ENCODE measurements around the gene EXOC3L4. TPM values are rescaled to one million over a fixed set of nuclear protein-coding genes. Genes with fewer than 3 reads are reported as not detected.

Gene EXOC3L4
- total and polyA plus RNA-seq, 2 donors (not counting 1 experiment from before 2014, with no cell fraction given): 0.39 to 0.50 TPM

DNA sequence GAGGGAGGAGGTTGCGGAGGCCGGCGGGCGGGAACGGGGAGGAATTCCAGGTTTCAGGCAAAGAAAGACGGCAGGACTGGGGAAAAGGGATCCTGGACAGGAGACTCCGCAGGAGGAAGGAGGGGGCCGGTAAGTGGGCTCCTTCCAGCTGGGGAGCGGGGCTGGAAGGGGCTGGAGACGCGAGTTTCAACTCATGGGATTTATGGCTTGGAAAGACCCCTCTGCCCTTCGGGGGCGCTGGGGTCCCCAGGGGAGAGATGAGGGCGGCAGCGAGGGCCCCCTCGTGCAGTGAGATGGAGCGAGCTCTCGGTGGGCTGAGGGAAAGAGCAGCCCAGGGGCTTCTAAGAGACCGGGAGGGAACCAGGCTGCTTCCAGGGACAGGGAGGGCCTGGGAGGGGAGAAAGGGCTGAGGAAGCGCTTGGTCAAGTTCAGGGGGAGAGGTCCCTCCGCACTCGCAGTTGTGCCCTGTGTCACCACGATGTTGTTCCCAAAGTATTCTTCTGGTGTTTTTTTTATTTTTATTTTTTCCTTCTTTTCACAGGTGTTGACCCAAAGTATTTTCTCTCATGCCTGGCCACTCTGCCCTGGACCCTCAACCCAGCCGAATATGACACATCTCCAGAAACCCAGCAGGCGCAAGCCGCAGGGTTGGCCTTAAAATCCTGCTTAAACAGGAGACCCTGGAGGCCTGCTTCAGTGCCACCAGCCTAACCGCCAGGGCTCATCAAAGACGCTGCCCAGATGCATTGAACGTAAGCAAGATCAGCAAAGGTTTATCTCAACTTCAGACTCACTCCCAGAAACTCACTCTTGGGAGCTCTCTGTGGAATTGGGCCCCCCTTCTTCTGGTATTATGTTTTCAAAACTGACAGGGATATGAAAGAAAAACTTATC lies 44.9 kb downstream of the EXOC3L4 start:
- no peak for DNase-seq (ENCODE audit: low read depth in 2 of 2)
- Histone ChIP-seq H3K36me3 (ENCODE audit: control insufficient read depth, insufficient read depth, low read length) (peaks cover 7% of the 10 kb centered on the region), H3K4me3 (replicated peaks in 1 of 4; ENCODE audit: control extremely low read depth in 1 of 4, insufficient read depth in 1 of 4, low read depth in 3 of 4, low read length in 4 of 4) (no peak overlapping the region), H3K27me3 (ENCODE audit: control insufficient read depth, insufficient read depth, low read length) (peaks cover 2% of the 10 kb centered on the region), H3K9me3 (ENCODE audit: control insufficient read depth, insufficient read depth, low read depth, low read length) (no peaks in the 10 kb centered on the region), H2AFZ (ENCODE audit: low read length) (no peak overlapping the region), H3K4me1 (ENCODE audit: control insufficient read depth, extremely low read depth, insufficient read depth, low read length) (peaks cover 6% of the 10 kb centered on the region), H3K79me2 (ENCODE audit: control insufficient read depth, insufficient read depth, low read length) (no peaks in the 10 kb centered on the region), H4K20me1 (ENCODE audit: control insufficient read depth, extremely low read depth, insufficient read depth, low read length) (no peaks in the 10 kb centered on the region), H3K27ac (ENCODE audit: insufficient read depth, low read length) (no peak overlapping the region), H3K9ac (ENCODE audit: insufficient read depth, low read length) (no peak overlapping the region), H3K4me2 (ENCODE audit: extremely low read depth, insufficient read depth, low read length) (no peak overlapping the region)
- TF ChIP-seq EZH2 (IDR thresholded peaks at IDR 0.05; ENCODE audit: low read length, missing control alignments): no peak
- TF ChIP-seq, protein P1, sequence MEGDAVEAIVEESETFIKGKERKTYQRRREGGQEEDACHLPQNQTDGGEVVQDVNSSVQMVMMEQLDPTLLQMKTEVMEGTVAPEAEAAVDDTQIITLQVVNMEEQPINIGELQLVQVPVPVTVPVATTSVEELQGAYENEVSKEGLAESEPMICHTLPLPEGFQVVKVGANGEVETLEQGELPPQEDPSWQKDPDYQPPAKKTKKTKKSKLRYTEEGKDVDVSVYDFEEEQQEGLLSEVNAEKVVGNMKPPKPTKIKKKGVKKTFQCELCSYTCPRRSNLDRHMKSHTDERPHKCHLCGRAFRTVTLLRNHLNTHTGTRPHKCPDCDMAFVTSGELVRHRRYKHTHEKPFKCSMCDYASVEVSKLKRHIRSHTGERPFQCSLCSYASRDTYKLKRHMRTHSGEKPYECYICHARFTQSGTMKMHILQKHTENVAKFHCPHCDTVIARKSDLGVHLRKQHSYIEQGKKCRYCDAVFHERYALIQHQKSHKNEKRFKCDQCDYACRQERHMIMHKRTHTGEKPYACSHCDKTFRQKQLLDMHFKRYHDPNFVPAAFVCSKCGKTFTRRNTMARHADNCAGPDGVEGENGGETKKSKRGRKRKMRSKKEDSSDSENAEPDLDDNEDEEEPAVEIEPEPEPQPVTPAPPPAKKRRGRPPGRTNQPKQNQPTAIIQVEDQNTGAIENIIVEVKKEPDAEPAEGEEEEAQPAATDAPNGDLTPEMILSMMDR (conservative IDR thresholded peaks at IDR 0.05 in 1 of 2, IDR thresholded peaks at IDR 0.05 in 1 of 2; ENCODE audit: low read depth in 1 of 2, low read length in 2 of 2): no peak

- no peaks in the 10 kb centered on the region for H3K9me3 ChIP-seq (ENCODE audit: control insufficient read depth, insufficient read depth, low read depth, low read length)
- H3K9ac ChIP-seq (ENCODE audit: insufficient read depth, low read length): no peak overlapping the region
- no peak overlapping the region for H2AFZ ChIP-seq (ENCODE audit: low read length)
- H3K4me2 ChIP-seq (ENCODE audit: extremely low read depth, insufficient read depth, low read length): no peak overlapping the region
- no peaks in the 10 kb centered on the region for H4K20me1 ChIP-seq (ENCODE audit: control insufficient read depth, extremely low read depth, insufficient read depth, low read length)
- H3K4me1 ChIP-seq (ENCODE audit: control insufficient read depth, extremely low read depth, insufficient read depth, low read length): peaks cover 6% of the 10 kb centered on the region
- no peak overlapping the region for H3K27ac ChIP-seq (ENCODE audit: insufficient read depth, low read length)
- no peak for TF ChIP-seq EZH2 (IDR thresholded peaks at IDR 0.05; ENCODE audit: low read length, missing control alignments)
- TF ChIP-seq, protein P1 (conservative IDR thresholded peaks at IDR 0.05 in 1 of 2, IDR thresholded peaks at IDR 0.05 in 1 of 2; ENCODE audit: low read depth in 1 of 2, low read length in 2 of 2): no peak
- no peak for DNase-seq (ENCODE audit: low read depth in 2 of 2)
- no peak overlapping the region for H3K4me3 ChIP-seq (replicated peaks in 1 of 4; ENCODE audit: control extremely low read depth in 1 of 4, insufficient read depth in 1 of 4, low read depth in 3 of 4, low read length in 4 of 4)
- H3K27me3 ChIP-seq (ENCODE audit: control insufficient read depth, insufficient read depth, low read length): peaks cover 2% of the 10 kb centered on the region
- H3K36me3 ChIP-seq (ENCODE audit: control insufficient read depth, insufficient read depth, low read length): peaks cover under 1% of the 10 kb centered on the region
- no peaks in the 10 kb centered on the region for H3K79me2 ChIP-seq (ENCODE audit: control insufficient read depth, insufficient read depth, low read length)
Measured at GRCh38 chr14:103140316-103141109, 46.0 kb downstream of the EXOC3L4 start.

- Histone ChIP-seq H3K27ac (ENCODE audit: insufficient read depth, low read length) (no peak overlapping the region), H3K9me3 (ENCODE audit: control insufficient read depth, insufficient read depth, low read depth, low read length) (no peaks in the 10 kb centered on the region), H3K4me3 (replicated peaks in 1 of 4; ENCODE audit: control extremely low read depth in 1 of 4, insufficient read depth in 1 of 4, low read depth in 3 of 4, low read length in 4 of 4) (no peak overlapping the region), H2AFZ (ENCODE audit: low read length) (no peak overlapping the region), H3K4me2 (ENCODE audit: extremely low read depth, insufficient read depth, low read length) (no peak overlapping the region), H3K27me3 (ENCODE audit: control insufficient read depth, insufficient read depth, low read length) (peaks cover 4% of the 10 kb centered on the region), H3K4me1 (ENCODE audit: control insufficient read depth, extremely low read depth, insufficient read depth, low read length) (peaks cover 6% of the 10 kb centered on the region), H3K79me2 (ENCODE audit: control insufficient read depth, insufficient read depth, low read length) (no peaks in the 10 kb centered on the region), H3K36me3 (ENCODE audit: control insufficient read depth, insufficient read depth, low read length) (no peaks in the 10 kb centered on the region), H4K20me1 (ENCODE audit: control insufficient read depth, extremely low read depth, insufficient read depth, low read length) (no peaks in the 10 kb centered on the region), H3K9ac (ENCODE audit: insufficient read depth, low read length) (no peak overlapping the region)
- TF ChIP-seq, protein P1 (conservative IDR thresholded peaks at IDR 0.05 in 1 of 2, IDR thresholded peaks at IDR 0.05 in 1 of 2; ENCODE audit: low read depth in 1 of 2, low read length in 2 of 2): peak; percentile 74 to 87
- TF ChIP-seq EZH2 (IDR thresholded peaks at IDR 0.05; ENCODE audit: low read length, missing control alignments): no peak
- DNase-seq (ENCODE audit: low read depth in 2 of 2): peak; percentile 20 to 61
Measured at GRCh38 chr14:103141117-103141796, 46.7 kb downstream of the EXOC3L4 start.
